Myometrial cell (primary cell): ENCODE data around the gene L2HGDH. TPM values are rescaled to one million over a fixed set of nuclear protein-coding genes. Genes with fewer than 3 reads are reported as not detected.

Experiments
- total RNA-seq: library from RNA; depleted of rRNA; stranded (reverse); fragments of >200 nt; gene quantifications from 2 replicates; pipeline ENCODE4 v1.2.3, GENCODE V29; 2015

Gene L2HGDH
- 3.7 and 5.8 TPM in 2 replicates for total RNA-seq

DNA sequence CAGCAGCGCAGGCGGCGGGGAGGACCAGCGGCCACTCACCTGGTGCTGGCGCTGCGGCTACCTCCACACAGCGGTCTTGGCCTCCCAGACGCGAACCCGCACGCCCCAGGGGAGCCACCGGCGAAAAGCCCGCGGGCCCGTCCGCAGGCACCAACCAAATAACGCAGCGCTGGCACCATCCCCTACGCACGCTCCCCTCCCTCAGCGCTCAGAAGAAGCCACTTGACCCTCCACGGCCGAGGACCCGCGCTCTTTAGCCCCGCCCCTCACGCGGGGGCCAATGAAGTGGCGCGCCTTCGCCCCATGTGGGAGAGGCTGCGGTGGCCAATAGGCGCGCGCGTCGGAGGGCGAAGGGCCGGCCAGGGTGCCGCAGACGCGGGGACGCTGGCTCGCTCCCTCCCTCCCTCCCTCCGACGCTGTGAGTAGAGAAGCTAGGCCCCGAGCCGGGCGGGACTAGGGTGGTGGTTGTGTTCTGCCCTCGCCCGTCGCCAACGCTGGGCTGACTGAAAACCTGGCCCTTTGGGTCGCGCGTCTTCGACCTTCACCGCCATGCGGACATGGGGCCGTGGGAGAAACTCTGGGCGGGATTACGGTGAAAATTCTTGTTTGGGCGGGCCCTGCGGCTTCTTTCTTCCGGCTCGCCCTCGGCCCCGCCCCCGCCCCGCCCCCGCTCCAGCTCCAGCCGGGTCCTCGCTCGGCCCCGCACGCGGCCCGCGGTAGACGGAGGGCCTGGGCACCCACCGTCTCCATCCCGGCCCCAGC, at the start of gene L2HGDH, which contains the start of gene DMAC2L:
Gene L2HGDH (minus strand): TSS at position 258 of the 762 bp plus-strand sequence. CDS start 79 bp downstream, at position 179.
Gene DMAC2L (plus strand): TSS at position 353 of the 762 bp plus-strand sequence. CDS start 9,164 bp downstream, outside the sequence.

DNA sequence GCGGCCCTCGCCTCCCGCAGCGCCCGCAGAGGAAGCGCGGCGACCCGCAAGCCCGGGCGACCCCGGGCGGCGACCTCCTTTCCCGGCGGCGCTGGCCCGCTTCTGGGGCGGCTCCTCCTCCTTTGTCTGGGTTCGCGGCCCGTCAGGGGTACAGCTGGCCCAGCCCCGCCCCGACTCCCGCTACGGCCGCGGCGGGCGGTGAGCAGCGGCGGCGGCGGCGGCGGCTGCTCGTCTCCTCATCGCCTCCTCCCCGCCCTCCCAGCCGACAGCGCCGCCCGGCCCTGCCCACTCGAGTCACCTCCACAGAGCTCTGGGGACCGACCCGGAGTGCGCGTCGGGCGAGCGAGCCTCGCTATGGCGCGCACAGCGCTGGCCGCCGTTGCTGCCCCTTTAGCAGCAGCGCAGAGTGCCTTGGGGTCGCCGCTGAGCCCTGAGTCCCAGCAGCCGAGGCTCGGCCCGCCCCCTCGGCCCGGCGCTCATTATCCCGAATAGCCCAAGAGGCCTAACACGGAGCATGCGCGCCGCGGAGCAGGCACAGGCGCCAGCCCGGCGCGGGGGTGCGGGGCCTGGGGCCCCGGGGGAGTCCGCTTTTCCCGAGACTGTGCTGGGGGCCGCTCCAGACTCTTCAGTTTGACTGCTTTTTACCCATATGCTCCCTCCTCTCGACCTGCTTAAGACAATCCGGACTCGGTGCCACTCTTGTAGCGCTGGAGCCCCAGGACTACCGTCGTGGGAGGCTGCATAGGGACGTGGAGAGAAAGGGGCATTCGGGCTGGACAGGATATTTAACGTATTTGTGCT, 80.4 kb downstream of the L2HGDH start, which contains the start of gene SOS2:
Gene SOS2 (minus strand): TSS at position 104 of the 801 bp plus-strand sequence. CDS start 295 bp downstream, outside the sequence.

Other genes starting within 250 kb of the L2HGDH start
- gene VCPKMT, start 195.7 kb downstream of the L2HGDH start, total RNA-seq: 3.9 and 6.1 TPM in 2 replicates
- gene SOS2, start 80.7 kb downstream of the L2HGDH start, total RNA-seq: 11.0 and 14.7 TPM in 2 replicates
- gene DMAC2L, start 95 bp upstream of the L2HGDH start, total RNA-seq: 2.3 and 6.7 TPM in 2 replicates
- gene CDKL1, start 84.7 kb upstream of the L2HGDH start, total RNA-seq: 1.4 and 7.3 TPM in 2 replicates
- 48.9 and 65.2 TPM in 2 replicates for gene MAP4K5, start 220.3 kb upstream of the L2HGDH start, total RNA-seq
- 8.7 and 11.0 TPM in 2 replicates for gene ATL1, start 247.9 kb upstream of the L2HGDH start, total RNA-seq